DND-41 (cell line): ENCODE data around the gene TTN.

ENCODE experiments used
- ATAC-seq: fragments of 200-7000 bp; cut with Tn5 transposase; 3 replicates; pipeline ENCODE4 v1.9.1; 2021; ENCODE audit warnings: low read depth; ENCODE audit not compliant: insufficient read depth
- DNase-seq: peaks from one replicate; pipeline ENCODE4 v3.0.0-alpha.2; 2020
- H2AFZ ChIP-seq: 2 replicates; pipeline ENCODE4 v1.6.0; 2012; ENCODE audit warnings: low read depth, low read length
- H3K27ac ChIP-seq: 2 replicates; pipeline ENCODE4 v1.5.1; 2012; ENCODE audit warnings: low read length, inconsistent platforms
- H3K27me3 ChIP-seq: fragments of 200-600 bp; sonication (generic); 2 replicates; pipeline ENCODE4 v1.6.0; 2012; ENCODE audit warnings: low read length, mild to moderate bottlenecking, inconsistent platforms; ENCODE audit not compliant: insufficient read depth, poor library complexity
- H3K36me3 ChIP-seq: 2 replicates; pipeline ENCODE4 v1.5.1; 2012; ENCODE audit warnings: low read length, inconsistent platforms; ENCODE audit not compliant: insufficient read depth
- H3K4me1 ChIP-seq: 2 replicates; pipeline ENCODE4 v1.5.1; 2012; ENCODE audit warnings: mild to moderate bottlenecking, low read length; ENCODE audit not compliant: insufficient read depth
- H3K4me2 ChIP-seq: 2 replicates; pipeline ENCODE4 v1.6.0; 2012; ENCODE audit warnings: mild to moderate bottlenecking, moderate library complexity, low read length, inconsistent platforms; ENCODE audit not compliant: insufficient read depth
- H3K4me3 ChIP-seq, 2 experiments: fragments of 200-600 bp in 1 of 2; shearing (Covaris generic) in 1 of 2; 2 replicates each; pipeline ENCODE4 v1.5.1; 2012 to 2016; ENCODE audit warnings: inconsistent platforms in 2 of 2, low read length in 2 of 2, mild to moderate bottlenecking in 2 of 2, low read depth in 1 of 2, moderate library complexity in 1 of 2
- H3K79me2 ChIP-seq: 2 replicates; pipeline ENCODE4 v1.6.0; 2012; ENCODE audit warnings: low read length, inconsistent platforms; ENCODE audit not compliant: insufficient read depth
- H3K9ac ChIP-seq: 2 replicates; pipeline ENCODE4 v1.6.0; 2012; ENCODE audit warnings: low read depth, mild to moderate bottlenecking, inconsistent platforms, low read length, moderate library complexity
- H3K9me3 ChIP-seq: 2 replicates; pipeline ENCODE4 v1.5.1; 2012; ENCODE audit warnings: low read length, moderate library complexity, mild to moderate bottlenecking, inconsistent platforms; ENCODE audit not compliant: insufficient read depth, severe bottlenecking
- H4K20me1 ChIP-seq: 2 replicates; pipeline ENCODE4 v1.6.0; 2012; ENCODE audit warnings: low read length; ENCODE audit not compliant: insufficient read depth
- EZH2 ChIP-seq: IDR thresholded peaks from 3 replicates; pipeline ENCODE4 v1.6.1; 2012; ENCODE audit warnings: borderline replicate concordance, low read depth, mild to moderate bottlenecking, moderate library complexity, low read length, inconsistent platforms; ENCODE audit not compliant: severe bottlenecking
- TF ChIP-seq, protein P1 (sequence below): IDR thresholded peaks from 2 replicates; pipeline ENCODE4 v1.5.1; 2012; ENCODE audit warnings: borderline replicate concordance, low read length, moderate library complexity, mild to moderate bottlenecking; ENCODE audit not compliant: poor library complexity, severe bottlenecking; ENCODE audit errors: extremely low read depth

Gene TTN

DNA sequence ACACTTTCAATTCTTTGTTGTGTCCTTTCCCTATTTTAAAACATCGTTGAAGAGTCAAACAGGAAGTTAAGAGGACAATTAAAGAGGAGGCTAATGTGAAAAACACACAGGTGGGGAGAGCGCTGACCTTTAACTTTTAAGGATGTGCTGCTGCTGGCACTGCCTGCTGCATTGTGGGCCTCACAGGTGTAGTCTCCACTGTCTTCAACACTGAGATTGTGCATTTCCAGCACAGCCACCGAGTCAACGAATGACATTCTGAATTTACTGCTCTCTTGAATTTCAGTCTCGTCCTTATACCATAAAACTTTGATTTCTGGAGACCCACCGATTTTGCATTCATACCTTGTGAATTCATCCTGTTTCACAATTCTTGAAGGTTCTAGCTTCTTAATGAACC is 91.9 kb downstream of the TTN start:
- TF ChIP-seq, protein P1, sequence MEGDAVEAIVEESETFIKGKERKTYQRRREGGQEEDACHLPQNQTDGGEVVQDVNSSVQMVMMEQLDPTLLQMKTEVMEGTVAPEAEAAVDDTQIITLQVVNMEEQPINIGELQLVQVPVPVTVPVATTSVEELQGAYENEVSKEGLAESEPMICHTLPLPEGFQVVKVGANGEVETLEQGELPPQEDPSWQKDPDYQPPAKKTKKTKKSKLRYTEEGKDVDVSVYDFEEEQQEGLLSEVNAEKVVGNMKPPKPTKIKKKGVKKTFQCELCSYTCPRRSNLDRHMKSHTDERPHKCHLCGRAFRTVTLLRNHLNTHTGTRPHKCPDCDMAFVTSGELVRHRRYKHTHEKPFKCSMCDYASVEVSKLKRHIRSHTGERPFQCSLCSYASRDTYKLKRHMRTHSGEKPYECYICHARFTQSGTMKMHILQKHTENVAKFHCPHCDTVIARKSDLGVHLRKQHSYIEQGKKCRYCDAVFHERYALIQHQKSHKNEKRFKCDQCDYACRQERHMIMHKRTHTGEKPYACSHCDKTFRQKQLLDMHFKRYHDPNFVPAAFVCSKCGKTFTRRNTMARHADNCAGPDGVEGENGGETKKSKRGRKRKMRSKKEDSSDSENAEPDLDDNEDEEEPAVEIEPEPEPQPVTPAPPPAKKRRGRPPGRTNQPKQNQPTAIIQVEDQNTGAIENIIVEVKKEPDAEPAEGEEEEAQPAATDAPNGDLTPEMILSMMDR, result no peak
- no peak for TF ChIP-seq EZH2
- Histone ChIP-seq H3K4me2 (no peak overlapping the region), H3K9ac (no peak overlapping the region), H3K27ac (no peak overlapping the region), H3K27me3 (no peaks in the 10 kb centered on the region), H3K79me2 (no peaks in the 10 kb centered on the region), H4K20me1 (no peaks in the 10 kb centered on the region), H3K36me3 (no peaks in the 10 kb centered on the region), H3K4me3 (no peak overlapping the region), H2AFZ (no peak overlapping the region), H3K4me1 (no peaks in the 10 kb centered on the region), H3K9me3 (no peaks in the 10 kb centered on the region)
- no peak for ATAC-seq
- no peak for DNase-seq

DNA sequence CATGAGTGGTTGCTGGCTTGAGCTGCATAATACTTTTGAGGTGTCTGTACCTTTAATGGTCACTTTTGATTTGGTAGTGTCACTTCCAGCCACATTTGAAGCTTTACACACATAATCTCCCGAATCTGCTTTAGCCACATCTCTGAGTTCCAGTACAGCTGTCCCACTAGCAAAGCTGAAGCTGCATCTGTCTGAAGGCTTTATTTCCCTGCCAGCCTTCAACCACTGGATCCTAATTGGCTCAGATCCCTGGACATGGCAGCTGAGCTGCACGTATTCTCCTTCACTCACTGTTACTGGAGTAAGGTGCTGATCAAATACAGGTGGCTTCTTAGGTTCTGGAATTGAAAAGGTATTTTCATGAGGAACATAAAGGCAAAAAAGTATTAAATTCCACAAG is 99.7 kb downstream of the TTN start:
- DNase-seq, result no peak
- Histone ChIP-seq H3K27ac (no peak overlapping the region), H3K27me3 (no peaks in the 10 kb centered on the region), H3K9me3 (no peaks in the 10 kb centered on the region), H4K20me1 (no peaks in the 10 kb centered on the region), H3K4me3 (no peak overlapping the region), H3K9ac (no peak overlapping the region), H3K4me1 (no peaks in the 10 kb centered on the region), H2AFZ (no peak overlapping the region), H3K4me2 (no peak overlapping the region), H3K79me2 (no peaks in the 10 kb centered on the region), H3K36me3 (no peaks in the 10 kb centered on the region)
- no peak for ATAC-seq
- TF ChIP-seq, protein P1, result no peak
- no peak for TF ChIP-seq EZH2

DNA sequence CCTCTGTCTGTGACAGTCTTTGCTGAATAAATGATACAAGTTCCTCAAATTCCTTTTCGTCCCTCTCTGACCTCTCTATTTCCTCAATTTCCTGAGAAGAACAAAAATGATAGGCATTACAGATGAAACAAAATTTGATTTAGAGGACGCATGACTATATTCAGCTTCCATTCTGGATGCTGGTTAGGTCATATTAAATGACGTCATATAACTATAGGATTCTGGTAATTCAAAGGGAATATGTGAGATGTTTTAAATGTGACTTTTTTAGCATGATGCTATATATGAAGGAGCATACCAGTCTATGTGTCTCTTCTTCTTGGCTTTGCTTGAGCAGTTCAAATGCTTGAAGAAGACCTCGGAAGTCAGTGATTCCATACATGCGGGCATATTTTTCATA is 102.3 kb downstream of the TTN start:
- Histone ChIP-seq H3K27me3 (no peaks in the 10 kb centered on the region), H3K79me2 (no peaks in the 10 kb centered on the region), H3K9ac (no peak overlapping the region), H3K9me3 (no peaks in the 10 kb centered on the region), H3K4me3 (no peak overlapping the region), H3K36me3 (no peaks in the 10 kb centered on the region), H4K20me1 (no peaks in the 10 kb centered on the region), H3K4me2 (no peak overlapping the region), H2AFZ (no peak overlapping the region), H3K27ac (no peak overlapping the region), H3K4me1 (no peaks in the 10 kb centered on the region)
- DNase-seq, result no peak
- TF ChIP-seq, protein P1, result no peak
- TF ChIP-seq EZH2, result no peak
- ATAC-seq, result no peak

DNA sequence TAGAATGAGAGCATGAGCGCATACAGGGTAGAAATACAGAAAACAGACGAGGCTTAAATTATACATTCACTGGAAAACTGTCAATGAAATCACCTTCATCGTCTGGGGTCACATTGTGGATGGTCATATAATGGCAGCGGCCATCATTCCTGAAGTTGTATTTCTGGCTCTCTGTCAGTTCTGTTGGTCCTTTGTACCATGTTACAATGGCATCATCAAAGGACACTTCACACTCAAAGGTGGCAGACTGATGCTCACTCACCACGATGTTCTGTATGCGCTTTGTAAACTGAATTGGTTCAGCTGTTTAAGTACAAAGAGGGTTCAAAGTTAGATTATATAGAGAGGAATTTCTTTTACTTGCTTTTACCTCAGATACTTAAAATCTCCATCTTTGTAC is 104.9 kb downstream of the TTN start:
- Histone ChIP-seq H3K9ac (no peak overlapping the region), H3K9me3 (no peaks in the 10 kb centered on the region), H3K27me3 (no peaks in the 10 kb centered on the region), H2AFZ (no peak overlapping the region), H3K4me3 (no peak overlapping the region), H3K27ac (no peak overlapping the region), H3K4me1 (no peaks in the 10 kb centered on the region), H3K4me2 (no peak overlapping the region), H4K20me1 (no peaks in the 10 kb centered on the region), H3K79me2 (no peaks in the 10 kb centered on the region), H3K36me3 (no peaks in the 10 kb centered on the region)
- no peak for DNase-seq
- TF ChIP-seq, protein P1, result no peak
- no peak for TF ChIP-seq EZH2
- ATAC-seq, result no peak
